ENCODE measurements around the gene TRDMT1. TPM values are rescaled to one million over a fixed set of nuclear protein-coding genes. Genes with fewer than 3 reads are reported as not detected.

The TRDMT1 gene
- total and polyA plus RNA-seq, 4 donors: 2.5 to 25.9 (median 6.5) TPM

GRCh38 chr10:17248964-17249363, 47.5 kb upstream of the TRDMT1 start:
- no peak for ATAC-seq (ENCODE audit: insufficient read depth, low FRiP score)
- no peak for DNase-seq
- no peak overlapping the region for H3K27ac ChIP-seq (ENCODE audit: low read depth in 1 of 2, low read length in 1 of 2)
- no peak for TF ChIP-seq CTCF (IDR thresholded peaks at IDR 0.05; ENCODE audit: control extremely low read depth, extremely low read depth)
- no peak overlapping the region for H3K9ac ChIP-seq (ENCODE audit: insufficient read depth in 1 of 2, low read length in 2 of 2)
- no peaks in the 10 kb centered on the region for H3K27me3 ChIP-seq (ENCODE audit: control insufficient read depth in 3 of 3, insufficient read depth in 3 of 3, low read length in 2 of 3)
- H3K9me3 ChIP-seq (ENCODE audit: control insufficient read depth in 4 of 4, insufficient read depth in 3 of 4, low read length in 3 of 4): no peaks in the 10 kb centered on the region
- no peaks in the 10 kb centered on the region for H3K4me1 ChIP-seq (ENCODE audit: control insufficient read depth in 5 of 5, insufficient read depth in 5 of 5, low read length in 5 of 5)
- no peaks in the 10 kb centered on the region for H3K36me3 ChIP-seq (ENCODE audit: control insufficient read depth in 4 of 4, insufficient read depth in 4 of 4, low read length in 4 of 4)
- H3K4me3 ChIP-seq: no peak overlapping the region
- 59 to 89% methylated on average over 1 of the region's 1 CpG for WGBS, 2 donors

GRCh38 chr10:17247210-17247609, 45.7 kb upstream of the TRDMT1 start:
- Histone ChIP-seq H3K4me1 (ENCODE audit: control insufficient read depth in 5 of 5, insufficient read depth in 5 of 5, low read length in 5 of 5) (no peaks in the 10 kb centered on the region), H3K4me3 (no peak overlapping the region), H3K36me3 (ENCODE audit: control insufficient read depth in 4 of 4, insufficient read depth in 4 of 4, low read length in 4 of 4) (no peaks in the 10 kb centered on the region), H3K9ac (ENCODE audit: insufficient read depth in 1 of 2, low read length in 2 of 2) (no peak overlapping the region), H3K9me3 (ENCODE audit: control insufficient read depth in 4 of 4, insufficient read depth in 3 of 4, low read length in 3 of 4) (no peaks in the 10 kb centered on the region), H3K27ac (ENCODE audit: low read depth in 1 of 2, low read length in 1 of 2) (no peak overlapping the region), H3K27me3 (ENCODE audit: control insufficient read depth in 3 of 3, insufficient read depth in 3 of 3, low read length in 2 of 3) (no peaks in the 10 kb centered on the region)
- ATAC-seq (ENCODE audit: insufficient read depth, low FRiP score): no peak
- 90 to 97% methylated on average over 1 of the region's 1 CpG for WGBS, 2 donors
- TF ChIP-seq CTCF (IDR thresholded peaks at IDR 0.05; ENCODE audit: control extremely low read depth, extremely low read depth): no peak
- no peak for DNase-seq

GRCh38 chr10:17244700-17245365, 43.4 kb upstream of the TRDMT1 start:
- Histone ChIP-seq H3K9ac (ENCODE audit: insufficient read depth in 1 of 2, low read length in 2 of 2) (no peak overlapping the region), H3K4me1 (ENCODE audit: control insufficient read depth in 5 of 5, insufficient read depth in 5 of 5, low read length in 5 of 5) (no peaks in the 10 kb centered on the region), H3K36me3 (ENCODE audit: control insufficient read depth in 4 of 4, insufficient read depth in 4 of 4, low read length in 4 of 4) (no peaks in the 10 kb centered on the region), H3K4me3 (no peak overlapping the region), H3K27me3 (ENCODE audit: control insufficient read depth in 3 of 3, insufficient read depth in 3 of 3, low read length in 2 of 3) (no peaks in the 10 kb centered on the region), H3K9me3 (ENCODE audit: control insufficient read depth in 4 of 4, insufficient read depth in 3 of 4, low read length in 3 of 4) (peaks cover 0 to 3% (median 1%) of the 10 kb centered on the region in 4 donors), H3K27ac (ENCODE audit: low read depth in 1 of 2, low read length in 1 of 2) (no peak overlapping the region)
- DNase-seq (no peak), ATAC-seq (ENCODE audit: insufficient read depth, low FRiP score) (no peak)
- TF ChIP-seq CTCF (IDR thresholded peaks at IDR 0.05; ENCODE audit: control extremely low read depth, extremely low read depth): no peak

All from lung (tissue), 12 donors.